GM23248 (cell line): Measurements from ENCODE around the gene SNAP23.

Source experiments
- EZH2 ChIP-seq: fragments of 200-600 bp; sonication (generic); IDR thresholded peaks from 2 replicates; pipeline ENCODE4 v1.6.1; 2018; ENCODE audit warnings: antibody characterized with exemption, mild to moderate bottlenecking; ENCODE audit not compliant: insufficient read depth, poor library complexity, severe bottlenecking
- EZH2phosphoT487 ChIP-seq: fragments of 200-600 bp; sonication (generic); IDR thresholded peaks from 2 replicates; pipeline ENCODE4 v1.6.1; 2018; ENCODE audit warnings: antibody characterized with exemption, moderate library complexity, mild to moderate bottlenecking, low read depth; ENCODE audit not compliant: insufficient read depth

GRCh38 chr15:42558739-42559138 lies 63.3 kb downstream of the SNAP23 start:
- TF ChIP-seq EZH2 (no peak), EZH2phosphoT487 (no peak)
